HUES6 (cell line): ENCODE data around the gene ZFP92.
"Not testable (repeated sequence)": the region's sequence is repeated elsewhere in the genome, so short reads cannot be mapped to it uniquely, and the experiment has no call there.

Experiments
- H3K27ac ChIP-seq: 2 replicates; pipeline ENCODE4 v1.7.0; 2013; ENCODE audit warnings: low read depth, mild to moderate bottlenecking, low read length, inconsistent platforms
- H3K27me3 ChIP-seq: 2 replicates; pipeline ENCODE4 v1.6.1; 2013; ENCODE audit warnings: low read length; ENCODE audit not compliant: control insufficient read depth, insufficient read depth
- H3K36me3 ChIP-seq: 2 replicates; pipeline ENCODE4 v1.6.1; 2013; ENCODE audit warnings: low read length; ENCODE audit not compliant: control insufficient read depth, insufficient read depth
- H3K4me1 ChIP-seq: 2 replicates; pipeline ENCODE4 v1.6.1; 2013; ENCODE audit warnings: low read length; ENCODE audit not compliant: control insufficient read depth, insufficient read depth
- H3K4me3 ChIP-seq: 2 replicates; pipeline ENCODE4 v1.5.1; 2013; ENCODE audit warnings: low read depth, low read length
- H3K9ac ChIP-seq: one replicate; pipeline ENCODE4 v1.6.1; 2013; ENCODE audit warnings: mild to moderate bottlenecking, low read length
- H3K9me3 ChIP-seq: 2 replicates; pipeline ENCODE4 v1.6.1; 2013; ENCODE audit warnings: low read depth, low read length; ENCODE audit not compliant: control insufficient read depth, insufficient read depth

Gene ZFP92

DNA sequence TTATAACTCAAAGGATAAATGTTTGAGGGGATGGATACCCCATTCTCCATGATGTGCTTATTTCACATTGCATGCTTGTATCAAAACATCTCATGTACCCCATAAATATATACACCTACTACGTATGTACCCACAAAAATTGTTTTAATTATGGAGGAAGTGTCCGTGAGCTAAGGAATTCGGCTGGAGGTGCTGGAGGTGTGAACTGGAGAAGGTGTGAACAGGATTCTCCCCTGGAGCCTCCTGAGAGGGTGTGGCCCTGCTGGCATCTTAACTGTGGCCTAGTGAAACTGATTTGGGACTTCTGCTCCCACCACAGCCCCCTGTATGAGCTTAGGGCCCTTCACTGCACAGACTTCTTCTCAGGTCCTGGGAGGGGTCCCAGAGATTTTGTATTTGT is 33.5 kb upstream of the ZFP92 start:
- Histone ChIP-seq H3K27me3 (no peaks in the 10 kb centered on the region), H3K36me3 (no peaks in the 10 kb centered on the region), H3K9me3 (peaks cover 35% of the 10 kb centered on the region), H3K27ac (no peak overlapping the region), H3K4me3 (no peak overlapping the region), H3K9ac (no peak overlapping the region), H3K4me1 (no peaks in the 10 kb centered on the region; the same call in 1 of the 2 replicates)

DNA sequence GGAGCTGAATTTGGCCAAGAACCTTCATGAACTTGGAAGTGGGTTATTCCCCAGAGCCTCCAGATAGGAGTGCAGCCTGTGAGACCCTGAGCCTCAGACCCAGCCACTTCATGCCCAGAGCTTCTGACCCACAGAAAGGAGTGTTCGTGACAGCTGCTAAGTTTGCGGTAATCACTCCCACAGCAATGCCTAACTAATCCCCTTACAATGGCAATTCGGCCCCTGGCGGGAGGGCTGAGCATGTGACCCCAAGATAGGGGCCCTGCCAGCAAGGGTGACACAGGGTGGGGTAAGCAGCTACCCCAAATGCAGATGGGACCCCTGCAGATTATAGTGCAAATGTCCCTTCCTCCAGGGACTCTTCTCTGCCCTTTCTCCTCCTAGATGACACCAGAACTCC is 32.7 kb upstream of the ZFP92 start:
- H3K4me1 ChIP-seq, result no peaks in the 10 kb centered on the region; the same call in 1 of the 2 replicates
- peaks cover 44% of the 10 kb centered on the region for H3K9me3 ChIP-seq
- no peak overlapping the region for H3K4me3 ChIP-seq
- no peak overlapping the region for H3K27ac ChIP-seq
- H3K27me3 ChIP-seq, result no peaks in the 10 kb centered on the region
- no peak overlapping the region for H3K9ac ChIP-seq
- H3K36me3 ChIP-seq, result no peaks in the 10 kb centered on the region

DNA sequence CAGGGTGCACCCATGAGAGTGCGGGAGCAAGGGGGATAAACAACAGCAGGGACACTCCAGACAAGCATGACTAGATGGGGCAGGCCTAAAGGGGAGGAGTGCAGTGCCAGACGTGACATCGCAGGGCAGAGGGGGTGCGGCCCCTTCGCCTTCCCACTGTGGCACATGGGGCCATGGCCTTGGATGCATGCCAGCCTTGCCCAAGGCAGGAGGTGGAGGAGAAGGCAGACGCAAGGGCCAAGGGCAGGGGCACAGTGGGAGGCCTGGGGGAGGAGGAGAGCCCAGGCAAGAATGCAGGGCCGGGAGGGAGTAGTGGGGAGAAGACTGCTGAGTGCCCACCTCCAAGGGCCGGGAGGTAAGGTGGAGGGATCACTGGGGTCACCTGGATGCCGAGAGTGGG is 31.8 kb upstream of the ZFP92 start:
- H3K36me3 ChIP-seq, result no peaks in the 10 kb centered on the region
- no peak overlapping the region for H3K4me3 ChIP-seq
- peaks cover 45% of the 10 kb centered on the region for H3K9me3 ChIP-seq
- H3K27me3 ChIP-seq, result no peaks in the 10 kb centered on the region
- no peak overlapping the region for H3K27ac ChIP-seq
- no peak overlapping the region for H3K9ac ChIP-seq
- H3K4me1 ChIP-seq, result no peaks in the 10 kb centered on the region; the same call in 1 of the 2 replicates

DNA sequence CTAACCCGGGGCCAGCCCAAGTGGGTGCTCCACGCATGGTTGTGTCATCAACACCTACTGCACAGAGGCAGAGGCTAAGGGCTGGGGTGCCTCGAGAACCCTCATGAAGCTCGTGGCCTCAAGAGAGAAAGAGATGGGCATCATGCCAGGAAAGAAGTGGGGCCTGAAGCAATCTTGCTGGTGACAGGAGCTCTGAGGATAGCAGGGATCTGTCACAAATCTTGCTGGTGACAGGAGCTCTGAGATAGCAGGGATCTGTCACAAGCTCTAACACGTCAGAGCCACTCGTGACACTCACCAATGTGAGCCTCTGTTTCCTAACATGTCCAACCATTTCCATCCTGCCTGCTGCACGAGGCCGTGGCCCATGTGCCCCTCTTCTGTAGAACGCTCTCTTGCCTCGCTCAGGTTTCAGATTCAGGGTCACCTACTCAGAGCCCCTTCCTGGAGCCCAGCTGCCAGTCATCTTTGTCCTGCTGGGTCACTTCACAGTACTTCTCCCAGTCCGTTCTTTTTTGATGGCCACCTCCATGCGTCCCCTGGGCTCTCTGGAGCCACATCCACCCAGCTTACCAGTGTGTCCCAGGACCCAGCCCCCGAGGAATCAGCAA is 31.2 kb upstream of the ZFP92 start:
- no peaks in the 10 kb centered on the region for H3K27me3 ChIP-seq
- H3K4me1 ChIP-seq, result no peaks in the 10 kb centered on the region; the same call in 1 of the 2 replicates
- no peak overlapping the region for H3K9ac ChIP-seq
- H3K4me3 ChIP-seq, result no peak overlapping the region
- H3K27ac ChIP-seq, result no peak overlapping the region
- no peaks in the 10 kb centered on the region for H3K36me3 ChIP-seq
- peaks cover 45% of the 10 kb centered on the region for H3K9me3 ChIP-seq

DNA sequence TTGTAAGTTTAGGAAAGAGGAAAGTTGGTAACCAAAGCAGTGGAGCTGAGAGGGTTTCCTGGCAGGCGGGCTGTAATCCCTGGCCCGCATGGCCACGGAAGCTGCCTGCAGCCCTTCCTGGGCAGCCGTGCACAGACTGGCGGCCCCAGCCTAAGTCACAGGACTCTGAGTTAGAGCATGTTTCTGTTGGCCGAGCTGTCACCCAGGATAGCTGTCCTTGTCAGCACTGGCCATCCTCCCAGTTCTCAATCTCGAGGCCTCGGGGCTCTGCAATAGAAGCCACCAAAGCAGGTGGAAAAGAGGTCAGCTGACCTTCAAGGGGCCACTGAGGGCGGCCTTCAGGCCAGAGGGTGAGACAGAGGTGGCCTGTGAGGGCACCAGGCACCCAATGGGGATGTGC is 30.6 kb upstream of the ZFP92 start:
- H3K36me3 ChIP-seq, result no peaks in the 10 kb centered on the region
- no peak overlapping the region for H3K4me3 ChIP-seq
- no peak overlapping the region for H3K9ac ChIP-seq
- no peak overlapping the region for H3K27ac ChIP-seq
- H3K4me1 ChIP-seq, result no peaks in the 10 kb centered on the region; the same call in 1 of the 2 replicates
- H3K27me3 ChIP-seq, result no peaks in the 10 kb centered on the region
- H3K9me3 ChIP-seq, result peaks cover 41% of the 10 kb centered on the region

DNA sequence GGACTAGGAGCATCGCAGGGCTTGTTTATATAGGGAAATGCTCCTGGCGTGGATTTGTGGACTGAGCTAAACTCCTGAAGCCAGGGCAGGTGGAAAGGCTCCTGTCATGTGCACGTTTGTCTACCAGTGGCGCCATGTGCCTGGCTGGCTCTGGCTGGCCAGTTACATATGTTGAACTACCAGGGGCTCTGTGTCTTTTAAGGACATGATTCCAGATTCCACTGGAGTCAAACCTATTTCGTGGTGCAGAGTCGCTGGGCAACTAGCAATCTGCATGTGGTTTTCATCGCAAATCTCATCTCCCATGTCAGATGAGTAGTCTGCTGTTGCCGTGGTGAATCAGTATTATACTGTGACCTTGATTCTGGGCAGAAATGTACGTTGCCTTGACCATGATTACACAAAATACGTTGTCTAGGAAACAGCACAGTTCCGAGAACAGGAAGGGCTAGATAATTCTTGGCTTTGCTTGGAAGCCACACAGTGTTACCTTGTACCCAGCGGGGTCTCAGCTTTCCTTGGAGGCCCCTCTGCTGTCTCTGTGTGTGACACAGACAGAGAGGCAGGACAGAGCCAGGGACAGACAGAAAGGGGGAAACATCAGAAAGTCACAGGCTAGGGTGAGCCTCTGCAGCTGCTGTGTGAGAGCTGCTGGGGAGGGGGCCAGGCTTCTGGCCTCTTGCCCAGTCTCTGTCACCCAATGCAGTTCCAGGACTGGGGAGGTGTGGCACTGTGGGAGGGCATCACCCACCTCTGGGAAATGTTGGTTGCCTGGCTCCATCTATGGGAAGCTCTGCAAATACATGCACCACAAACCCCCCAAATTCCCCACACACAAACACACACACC is 29.4 kb upstream of the ZFP92 start:
- Histone ChIP-seq H3K9ac (no peak overlapping the region), H3K27me3 (no peaks in the 10 kb centered on the region), H3K4me1 (no peaks in the 10 kb centered on the region; the same call in 1 of the 2 replicates), H3K27ac (no peak overlapping the region), H3K36me3 (no peaks in the 10 kb centered on the region), H3K9me3 (peaks cover 35% of the 10 kb centered on the region), H3K4me3 (no peak overlapping the region)

DNA sequence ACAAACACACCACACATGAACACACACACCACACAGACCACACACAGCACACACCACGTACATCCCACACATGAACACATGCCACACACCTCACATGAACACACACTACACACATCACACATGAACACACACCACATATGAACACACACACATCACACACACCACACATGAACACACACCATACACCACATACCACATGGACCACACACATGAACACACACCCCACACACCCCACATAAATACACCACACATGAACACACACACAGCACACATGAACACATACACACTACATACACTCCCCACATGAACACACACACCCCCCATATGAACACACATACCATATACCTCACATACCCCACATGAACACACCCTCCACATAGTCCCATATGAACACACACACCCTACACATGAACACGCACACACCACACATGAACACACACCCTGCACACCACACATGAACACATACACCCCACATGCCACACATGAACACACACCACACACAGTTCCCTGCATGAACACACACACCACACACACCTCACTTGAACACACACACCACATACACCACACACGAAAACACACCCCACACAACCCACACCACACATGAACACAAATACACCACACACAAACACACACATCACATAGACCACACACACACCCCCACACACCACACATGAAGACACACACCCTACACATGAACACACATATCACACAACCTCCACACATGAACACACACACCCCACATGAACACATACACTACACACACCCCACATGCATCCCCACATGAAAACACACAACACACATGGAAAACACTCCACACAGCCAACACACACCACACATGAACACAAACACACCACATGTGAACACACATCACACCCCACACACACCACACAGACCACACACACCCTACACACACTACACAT is 28.4 kb upstream of the ZFP92 start:
- H3K9ac ChIP-seq, result no peak overlapping the region
- no peak overlapping the region for H3K27ac ChIP-seq
- H3K4me3 ChIP-seq, result no peak overlapping the region
- peaks cover 35% of the 10 kb centered on the region; the same call in 1 of the 2 replicates for H3K9me3 ChIP-seq
- H3K4me1 ChIP-seq, result no peaks in the 10 kb centered on the region; the same call in 1 of the 2 replicates
- H3K36me3 ChIP-seq, result no peaks in the 10 kb centered on the region
- H3K27me3 ChIP-seq, result no peaks in the 10 kb centered on the region

DNA sequence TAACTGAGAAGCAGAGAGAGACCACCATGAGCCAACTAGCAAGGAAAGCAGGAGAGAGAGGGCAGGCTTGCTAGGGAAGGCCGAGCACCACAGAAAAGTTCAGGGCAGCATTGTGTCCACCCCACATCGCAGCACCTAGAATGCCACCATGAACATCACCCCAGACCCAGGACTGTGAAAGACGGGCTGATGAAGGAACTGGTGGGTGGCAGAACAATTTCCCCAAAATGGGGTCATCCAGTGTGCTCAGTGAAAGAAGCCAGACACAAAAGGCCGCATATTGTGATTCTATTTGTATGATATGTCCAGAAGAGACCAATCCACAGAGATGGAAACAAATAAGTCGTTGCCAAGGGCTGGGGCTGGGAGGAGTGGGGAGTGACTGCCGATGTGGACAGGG is 26.9 kb upstream of the ZFP92 start:
- Histone ChIP-seq H3K9me3 (peaks cover 34% of the 10 kb centered on the region; the same call in 1 of the 2 replicates), H3K27me3 (no peaks in the 10 kb centered on the region), H3K9ac (no peak overlapping the region), H3K4me3 (no peak overlapping the region), H3K27ac (no peak overlapping the region), H3K4me1 (no peaks in the 10 kb centered on the region; the same call in 1 of the 2 replicates), H3K36me3 (no peaks in the 10 kb centered on the region)

DNA sequence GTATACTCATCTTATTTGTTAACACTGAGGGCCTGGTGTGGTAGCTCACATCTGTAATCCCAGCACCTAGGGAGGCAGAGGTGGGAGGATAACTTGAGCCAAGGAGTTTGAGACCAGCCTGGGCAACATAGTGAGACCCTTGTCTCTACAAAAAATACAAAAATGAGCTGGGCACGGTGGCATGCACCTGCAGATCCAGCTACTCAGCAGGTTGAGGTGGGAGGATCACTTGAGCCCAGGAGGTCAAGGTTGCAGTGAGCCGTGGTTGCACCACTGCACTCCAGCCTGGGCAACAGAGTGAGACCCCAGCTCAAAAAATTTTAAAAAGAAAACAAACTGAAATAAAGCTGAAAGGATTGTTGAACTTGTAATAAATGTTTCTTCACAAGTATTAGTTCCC is 26.3 kb upstream of the ZFP92 start:
- H3K9ac ChIP-seq, H3K4me3 ChIP-seq, H3K27ac ChIP-seq, H3K36me3 ChIP-seq, H3K27me3 ChIP-seq, H3K4me1 ChIP-seq: not testable (repeated sequence)
- H3K9me3 ChIP-seq, result peaks cover 38% of the 10 kb centered on the region; the same call in 1 of the 2 replicates

DNA sequence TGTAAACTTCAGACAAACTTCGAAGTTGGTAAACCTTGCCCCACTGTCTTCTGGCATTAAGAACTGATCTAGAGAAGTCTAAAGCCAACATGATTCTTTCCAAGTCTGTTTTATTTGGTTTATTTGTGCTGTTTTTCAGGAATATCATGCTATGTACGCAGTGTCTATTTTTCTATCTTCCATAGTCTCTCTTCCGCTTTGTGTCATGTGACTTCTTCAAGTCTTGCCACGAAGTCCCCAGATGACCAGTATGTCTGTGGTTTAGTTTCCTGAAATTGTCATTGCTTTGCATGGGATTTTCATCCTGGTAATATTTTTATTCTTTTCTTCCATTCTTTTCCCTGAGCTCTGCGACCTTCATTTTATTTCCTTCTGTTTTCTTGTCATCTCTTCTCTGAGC is 25.2 kb upstream of the ZFP92 start:
- Histone ChIP-seq H3K27ac (no peak overlapping the region), H3K36me3 (no peaks in the 10 kb centered on the region), H3K4me1 (no peaks in the 10 kb centered on the region), H3K4me3 (no peak overlapping the region), H3K27me3 (no peaks in the 10 kb centered on the region), H3K9me3 (peaks cover 43% of the 10 kb centered on the region; the same call in 1 of the 2 replicates), H3K9ac (no peak overlapping the region)
